Trophoblast cell (in vitro differentiated cells and primary cell): ENCODE results near the gene MYADML2.
A peak's percentile ranks its signal among the peaks of the same experiment; 100 is the strongest.

ENCODE experiments used
- DNase-seq, 2 donors: peaks; one replicate each; pipeline ENCODE4 v3.0.0-alpha.2; 2016
- H2AFZ ChIP-seq: 2 replicates; pipeline ENCODE4 v1.6.1; 2013; ENCODE audit warnings: low read length, moderate library complexity, mild to moderate bottlenecking; ENCODE audit not compliant: insufficient read depth, poor library complexity
- H2AK5ac ChIP-seq: 2 replicates; pipeline ENCODE4 v1.6.1; 2013; ENCODE audit warnings: mild to moderate bottlenecking, low read length
- H2BK120ac ChIP-seq: 2 replicates; pipeline ENCODE4 v1.6.1; 2013; ENCODE audit warnings: low read length, mild to moderate bottlenecking, moderate library complexity; ENCODE audit not compliant: insufficient read depth, poor library complexity
- H2BK12ac ChIP-seq: 2 replicates; pipeline ENCODE4 v1.6.1; 2013; ENCODE audit warnings: mild to moderate bottlenecking, low read length, moderate library complexity
- H2BK5ac ChIP-seq: 2 replicates; pipeline ENCODE4 v1.6.1; 2013; ENCODE audit warnings: low read length, low read depth, moderate library complexity, mild to moderate bottlenecking; ENCODE audit not compliant: poor library complexity
- H3K14ac ChIP-seq: 2 replicates; pipeline ENCODE4 v1.6.1; 2013; ENCODE audit warnings: mild to moderate bottlenecking, low read length
- H3K18ac ChIP-seq: 2 replicates; pipeline ENCODE4 v1.6.1; 2013; ENCODE audit warnings: mild to moderate bottlenecking, low read length
- H3K23ac ChIP-seq: 2 replicates; pipeline ENCODE4 v1.6.1; 2013; ENCODE audit warnings: low read length
- H3K27ac ChIP-seq: 2 replicates; pipeline ENCODE4 v1.5.1; 2013; ENCODE audit warnings: low read depth, mild to moderate bottlenecking, inconsistent platforms, low read length, moderate library complexity
- H3K27me3 ChIP-seq: 2 replicates; pipeline ENCODE4 v1.6.1; 2013; ENCODE audit warnings: inconsistent platforms, mild to moderate bottlenecking, low read length, moderate library complexity; ENCODE audit not compliant: insufficient read depth
- H3K36me3 ChIP-seq, 2 experiments: 1 replicate in 1 of 2; 2 replicates in 1 of 2; pipeline ENCODE4 v1.6.1; 2013; ENCODE audit warnings: low read length in 2 of 2, mild to moderate bottlenecking in 2 of 2, moderate library complexity in 1 of 2; ENCODE audit not compliant: insufficient read depth in 2 of 2, control insufficient read depth in 1 of 2
- H3K4ac ChIP-seq: 2 replicates; pipeline ENCODE4 v1.6.1; 2013; ENCODE audit warnings: low read depth, mild to moderate bottlenecking, low read length, moderate library complexity
- H3K4me1 ChIP-seq, 2 experiments: 1 replicate in 1 of 2; 2 replicates in 1 of 2; pipeline ENCODE4 v1.6.1; 2013; ENCODE audit warnings: low read length in 2 of 2, mild to moderate bottlenecking in 2 of 2, moderate library complexity in 1 of 2; ENCODE audit not compliant: insufficient read depth in 2 of 2, control insufficient read depth in 1 of 2
- H3K4me2 ChIP-seq: 2 replicates; pipeline ENCODE4 v1.6.1; 2013; ENCODE audit warnings: inconsistent platforms, mild to moderate bottlenecking, low read length, moderate library complexity
- H3K4me3 ChIP-seq: 2 replicates; pipeline ENCODE4 v1.5.1; 2013; ENCODE audit warnings: mild to moderate bottlenecking, low read depth, low read length, inconsistent platforms
- H3K79me1 ChIP-seq: one replicate; pipeline ENCODE4 v1.6.1; 2013; ENCODE audit warnings: low read length
- H3K79me2 ChIP-seq: 2 replicates; pipeline ENCODE4 v1.6.1; 2013; ENCODE audit warnings: low read length, mild to moderate bottlenecking; ENCODE audit not compliant: control insufficient read depth, insufficient read depth, poor library complexity
- H3K9ac ChIP-seq: 2 replicates; pipeline ENCODE4 v1.6.1; 2013; ENCODE audit warnings: mild to moderate bottlenecking, low read length
- H3K9me3 ChIP-seq: 2 replicates; pipeline ENCODE4 v1.6.1; 2013; ENCODE audit warnings: low read depth, mild to moderate bottlenecking, control low read depth, inconsistent platforms, low read length; ENCODE audit not compliant: insufficient read depth
- H4K12ac ChIP-seq: 2 replicates; pipeline ENCODE4 v1.6.1; 2013; ENCODE audit warnings: low read depth, mild to moderate bottlenecking, low read length, moderate library complexity
- H4K8ac ChIP-seq: 2 replicates; pipeline ENCODE4 v1.6.1; 2013; ENCODE audit warnings: low read depth, mild to moderate bottlenecking, low read length, moderate library complexity
- H4K91ac ChIP-seq: one replicate; pipeline ENCODE4 v1.6.1; 2013; ENCODE audit warnings: low read depth, mild to moderate bottlenecking, low read length, moderate library complexity
- WGBS: extraction: QIAGEN DNeasy Blood & Tissue Kit; methylation state at CpG from one replicate; pipeline ENCODE4 v1.1.7; 2013; ENCODE audit warnings: missing lambda C conversion rate; ENCODE audit not compliant: insufficient read length, insufficient coverage; ENCODE audit errors: extremely low coverage; 5-methylcytosine and 5-hydroxymethylcytosine counted together

Gene MYADML2

GRCh38 chr17:81935709-81936084, 11.3 kb downstream of the MYADML2 start:
- Histone ChIP-seq H3K4ac (no peak overlapping the region), H4K12ac (no peak overlapping the region), H3K9ac (no peak overlapping the region), H4K91ac (no peak overlapping the region), H2BK5ac (no peak overlapping the region), H2AK5ac (no peak overlapping the region), H3K4me2 (peak overlapping the region; percentile 18), H2BK12ac (no peak overlapping the region), H3K79me2 (peaks cover 4% of the 10 kb centered on the region), H2BK120ac (no peak overlapping the region), H3K23ac (no peak overlapping the region), H3K4me1 (peaks cover 6 to 9% of the 10 kb centered on the region in 2 experiments), H3K79me1 (peaks cover 9% of the 10 kb centered on the region), H2AFZ (no peak overlapping the region), H3K27ac (no peak overlapping the region), H3K27me3 (no peaks in the 10 kb centered on the region), H4K8ac (no peak overlapping the region), H3K14ac (no peak overlapping the region), H3K18ac (no peak overlapping the region), H3K36me3 (peaks cover 4 to 10% of the 10 kb centered on the region in 2 experiments), H3K9me3 (no peaks in the 10 kb centered on the region), H3K4me3 (no peak overlapping the region)
- WGBS = no CpG with 5 or more reads among the region's 6 CpGs
- DNase-seq = no peak

- no peak overlapping the region for H3K4ac ChIP-seq
- H2BK12ac ChIP-seq = no peak overlapping the region
- H4K91ac ChIP-seq = no peak overlapping the region
- H3K14ac ChIP-seq = no peak overlapping the region
- H3K27ac ChIP-seq = no peak overlapping the region
- no CpG with 5 or more reads among the region's 38 CpGs for WGBS
- no peak overlapping the region for H3K23ac ChIP-seq
- no peaks in the 10 kb centered on the region for H3K9me3 ChIP-seq
- no peak overlapping the region for H3K18ac ChIP-seq
- H3K27me3 ChIP-seq = no peaks in the 10 kb centered on the region
- peaks cover 4% of the 10 kb centered on the region for H3K79me2 ChIP-seq
- H3K79me1 ChIP-seq = peaks cover 9% of the 10 kb centered on the region
- no peak overlapping the region for H2BK5ac ChIP-seq
- H4K8ac ChIP-seq = no peak overlapping the region
- peaks cover 4 to 10% of the 10 kb centered on the region in 2 experiments for H3K36me3 ChIP-seq
- H3K4me2 ChIP-seq = no peak overlapping the region
- no peak for DNase-seq
- H3K9ac ChIP-seq = no peak overlapping the region
- H2BK120ac ChIP-seq = no peak overlapping the region
- H3K4me1 ChIP-seq = peaks cover 6 to 9% of the 10 kb centered on the region in 2 experiments
- no peak overlapping the region for H3K4me3 ChIP-seq
- H2AFZ ChIP-seq = no peak overlapping the region
- H4K12ac ChIP-seq = no peak overlapping the region
- no peak overlapping the region for H2AK5ac ChIP-seq
These were observed 12.0 kb downstream of the MYADML2 start for GRCh38 chr17:81934850-81935708.

DNA sequence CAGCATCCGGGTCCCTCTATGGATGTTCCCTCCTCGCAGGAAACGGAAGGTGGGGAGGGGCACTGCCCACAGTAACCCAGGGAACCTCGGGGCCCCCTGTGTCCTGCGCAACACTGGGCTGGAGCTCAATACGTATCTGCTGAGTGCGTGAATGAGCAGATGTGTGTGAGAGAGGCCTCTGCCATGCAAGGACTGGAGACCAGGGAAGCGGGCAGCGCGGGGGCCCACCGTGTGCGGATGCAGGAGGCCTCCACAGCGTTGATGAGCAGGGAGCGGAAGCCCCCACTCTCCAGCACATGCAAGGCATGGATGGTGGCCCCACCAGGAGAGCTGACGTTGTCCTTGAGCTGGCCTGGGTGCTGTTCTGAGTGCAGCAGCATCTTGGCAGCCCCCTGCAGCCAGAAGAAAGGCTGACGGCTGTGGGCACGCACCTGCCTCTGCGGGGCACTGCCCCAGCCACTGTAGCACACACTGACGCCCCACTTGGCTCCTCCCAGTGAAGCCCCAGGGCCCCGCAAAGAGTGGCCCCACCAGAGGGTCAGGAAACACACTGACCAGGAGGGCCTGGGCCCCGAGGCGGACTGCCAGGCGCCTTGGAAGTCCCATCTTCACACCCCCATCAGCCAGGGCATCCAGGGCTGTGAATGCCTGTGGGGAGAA, 12.8 kb downstream of the MYADML2 start:
- Histone ChIP-seq H2BK120ac (no peak overlapping the region), H3K18ac (no peak overlapping the region), H2BK5ac (no peak overlapping the region)

GRCh38 chr17:81933178-81933699, 13.8 kb downstream of the MYADML2 start:
- no peak overlapping the region for H2BK120ac ChIP-seq
- no CpG with 5 or more reads among the region's 14 CpGs for WGBS
- no peak overlapping the region for H4K91ac ChIP-seq
- no peak overlapping the region for H4K12ac ChIP-seq
- H2BK12ac ChIP-seq = no peak overlapping the region
- no peak overlapping the region for H2AK5ac ChIP-seq
- H3K23ac ChIP-seq = no peak overlapping the region
- H4K8ac ChIP-seq = no peak overlapping the region
- H3K9ac ChIP-seq = no peak overlapping the region
- no peak overlapping the region for H3K4me3 ChIP-seq
- H3K27me3 ChIP-seq = no peaks in the 10 kb centered on the region
- peaks cover 4 to 10% of the 10 kb centered on the region in 2 experiments for H3K36me3 ChIP-seq
- no peak for DNase-seq
- H2BK5ac ChIP-seq = no peak overlapping the region
- H3K79me1 ChIP-seq = peaks cover 11% of the 10 kb centered on the region
- H3K18ac ChIP-seq = no peak overlapping the region
- no peak overlapping the region for H3K14ac ChIP-seq
- H3K4ac ChIP-seq = no peak overlapping the region
- no peak overlapping the region for H3K4me2 ChIP-seq
- H3K4me1 ChIP-seq = peaks cover 11 to 15% of the 10 kb centered on the region in 2 experiments
- H3K9me3 ChIP-seq = no peaks in the 10 kb centered on the region
- no peak overlapping the region for H3K27ac ChIP-seq
- peaks cover 4% of the 10 kb centered on the region for H3K79me2 ChIP-seq
- H2AFZ ChIP-seq = no peak overlapping the region

More for the DNA sequence above, 12.8 kb downstream of the MYADML2 start:
- Histone ChIP-seq H3K9me3 (no peaks in the 10 kb centered on the region), H4K12ac (no peak overlapping the region), H2AFZ (no peak overlapping the region), H3K4ac (no peak overlapping the region), H2AK5ac (no peak overlapping the region), H3K79me2 (peaks cover 4% of the 10 kb centered on the region), H3K9ac (no peak overlapping the region), H3K23ac (no peak overlapping the region), H3K36me3 (peaks cover 4 to 10% of the 10 kb centered on the region in 2 experiments), H3K14ac (no peak overlapping the region), H4K91ac (no peak overlapping the region), H2BK12ac (no peak overlapping the region), H3K27me3 (no peaks in the 10 kb centered on the region), H3K4me2 (no peak overlapping the region), H3K4me3 (no peak overlapping the region), H3K79me1 (peaks cover 9% of the 10 kb centered on the region), H3K4me1 (peaks cover 6 to 9% of the 10 kb centered on the region in 2 experiments), H4K8ac (no peak overlapping the region), H3K27ac (no peak overlapping the region)
- DNase-seq = no peak
- no CpG with 5 or more reads among the region's 23 CpGs for WGBS
